GM19395 (cell line): ENCODE data around the gene ANO6.

Experiments used
- ATAC-seq: cut with Tn5 transposase; IDR thresholded peaks from one replicate; pipeline ENCODE4 v1.9.1; 2021; ENCODE audit warnings: mild to moderate bottlenecking, moderate library complexity; ENCODE audit not compliant: unreplicated experiment

The ANO6 gene

GRCh38 chr12:45342171-45342570 is 126.3 kb downstream of the ANO6 start:
- no peak for ATAC-seq

GRCh38 chr12:45342848-45343247 is 127.0 kb downstream of the ANO6 start:
- ATAC-seq: no peak

- no peak for ATAC-seq
Measured at GRCh38 chr12:45343269-45344051, 127.6 kb downstream of the ANO6 start.

- ATAC-seq: no peak
Measured at GRCh38 chr12:45348311-45348710, 132.4 kb downstream of the ANO6 start.

GRCh38 chr12:45348986-45349385 is 133.1 kb downstream of the ANO6 start:
- ATAC-seq: no peak

- ATAC-seq: no peak
Measured at GRCh38 chr12:45349916-45350315, 134.0 kb downstream of the ANO6 start.

- no peak for ATAC-seq
Measured at GRCh38 chr12:45350861-45351260, 135.0 kb downstream of the ANO6 start.

- ATAC-seq: no peak
Measured at GRCh38 chr12:45351921-45352670, 136.2 kb downstream of the ANO6 start.

GRCh38 chr12:45353944-45354343 is 138.0 kb downstream of the ANO6 start:
- ATAC-seq: no peak

GRCh38 chr12:45354399-45354798 is 138.5 kb downstream of the ANO6 start:
- peak; percentile 98 for ATAC-seq

- no peak for ATAC-seq
Measured at GRCh38 chr12:45355730-45356129, 139.8 kb downstream of the ANO6 start.

- no peak for ATAC-seq
Measured at GRCh38 chr12:45356822-45357538, 141.1 kb downstream of the ANO6 start.

GRCh38 chr12:45357539-45358417 is 141.9 kb downstream of the ANO6 start:
- ATAC-seq: no peak

- no peak for ATAC-seq
Measured at GRCh38 chr12:45362291-45362690, 146.4 kb downstream of the ANO6 start.

GRCh38 chr12:45363903-45364302 is 148.0 kb downstream of the ANO6 start:
- ATAC-seq: no peak

- ATAC-seq: no peak
Measured at GRCh38 chr12:45368841-45369489, 153.1 kb downstream of the ANO6 start.

GRCh38 chr12:45377815-45378214 is 161.9 kb downstream of the ANO6 start:
- ATAC-seq: no peak

- no peak for ATAC-seq
Measured at GRCh38 chr12:45379261-45379660, 163.4 kb downstream of the ANO6 start.

- ATAC-seq: no peak
Measured at GRCh38 chr12:45381351-45381750, 165.5 kb downstream of the ANO6 start.

GRCh38 chr12:45388545-45388944 is 172.7 kb downstream of the ANO6 start:
- no peak for ATAC-seq
